GM23338 (cell line): ENCODE data around the gene KXD1.

Source experiments
- CREB1 ChIP-seq: fragments of 250-450 bp; sonication (Bioruptor Pico); IDR thresholded peaks from 2 replicates; pipeline ENCODE4 v1.5.0; 2020; ENCODE audit warnings: low read depth, mild to moderate bottlenecking, moderate library complexity
- EZH2 ChIP-seq: fragments of 200-600 bp; sonication (generic); IDR thresholded peaks from one replicate; pipeline ENCODE4 v1.8.0; 2017; ENCODE audit warnings: antibody characterized with exemption, mild to moderate bottlenecking, low read depth; ENCODE audit not compliant: unreplicated experiment
- EZH2phosphoT487 ChIP-seq: fragments of 200-600 bp; sonication (generic); IDR thresholded peaks from one replicate; pipeline ENCODE4 v1.8.1; 2018; ENCODE audit warnings: antibody characterized with exemption; ENCODE audit not compliant: unreplicated experiment
- JUNB ChIP-seq: IDR thresholded peaks from one replicate; pipeline ENCODE4 v1.6.1; 2016; ENCODE audit warnings: antibody characterized with exemption; ENCODE audit not compliant: unreplicated experiment
- POLR2AphosphoS5 ChIP-seq: IDR thresholded peaks from 2 replicates; pipeline ENCODE4 v1.6.1; 2016; ENCODE audit warnings: antibody characterized with exemption, low read depth
- ZNF114 ChIP-seq: fragments of 250-450 bp; sonication (Bioruptor Pico); IDR thresholded peaks from 2 replicates; pipeline ENCODE4 v1.5.0; 2020; ENCODE audit warnings: mild to moderate bottlenecking, moderate library complexity
- ZNF331 ChIP-seq: fragments of 250-450 bp; sonication (Bioruptor Pico); IDR thresholded peaks from 2 replicates; pipeline ENCODE4 v1.5.0; 2020; ENCODE audit warnings: low read depth, mild to moderate bottlenecking, moderate library complexity
- TF ChIP-seq, protein P1 (sequence below), 2 experiments: fragments of 200-600 bp in 1 of 2; sonication (generic) in 1 of 2; conservative IDR thresholded peaks; 2 replicates each; pipeline versions ENCODE4 v1.5.1 to v1.6.1; 2016 to 2017; ENCODE audit warnings: antibody characterized with exemption in 2 of 2, low read depth in 2 of 2, mild to moderate bottlenecking in 2 of 2, moderate library complexity in 1 of 2
- TF ChIP-seq, protein P2 (sequence below): IDR thresholded peaks from one replicate; pipeline ENCODE4 v1.6.1; 2018; ENCODE audit warnings: antibody characterized with exemption; ENCODE audit not compliant: unreplicated experiment
- TF ChIP-seq, protein P3 (sequence below): IDR thresholded peaks from 2 replicates; pipeline ENCODE4 v1.6.1; 2016; ENCODE audit warnings: antibody characterized with exemption

DNA sequence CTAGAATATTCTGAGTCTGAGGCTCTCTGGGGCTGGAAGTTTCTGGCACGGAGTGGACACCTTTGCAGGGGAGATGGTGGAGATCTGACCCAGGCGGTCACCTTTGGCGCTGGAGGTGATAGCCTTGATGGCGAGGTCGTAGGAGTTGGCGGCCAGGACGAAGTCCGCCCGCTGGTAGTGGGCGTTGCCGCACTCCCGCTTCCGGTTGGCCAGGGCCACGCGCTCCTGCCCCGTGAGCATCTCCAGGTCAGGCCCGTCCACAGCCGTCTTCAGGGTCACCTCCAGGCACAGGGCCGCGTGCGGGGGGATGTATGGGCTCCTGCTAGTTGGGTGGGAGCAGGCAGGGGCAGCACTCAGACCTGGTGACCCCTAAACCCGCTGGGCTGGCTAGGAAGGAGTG lies 19.6 kb upstream of the KXD1 start:
- TF ChIP-seq, protein P1, sequence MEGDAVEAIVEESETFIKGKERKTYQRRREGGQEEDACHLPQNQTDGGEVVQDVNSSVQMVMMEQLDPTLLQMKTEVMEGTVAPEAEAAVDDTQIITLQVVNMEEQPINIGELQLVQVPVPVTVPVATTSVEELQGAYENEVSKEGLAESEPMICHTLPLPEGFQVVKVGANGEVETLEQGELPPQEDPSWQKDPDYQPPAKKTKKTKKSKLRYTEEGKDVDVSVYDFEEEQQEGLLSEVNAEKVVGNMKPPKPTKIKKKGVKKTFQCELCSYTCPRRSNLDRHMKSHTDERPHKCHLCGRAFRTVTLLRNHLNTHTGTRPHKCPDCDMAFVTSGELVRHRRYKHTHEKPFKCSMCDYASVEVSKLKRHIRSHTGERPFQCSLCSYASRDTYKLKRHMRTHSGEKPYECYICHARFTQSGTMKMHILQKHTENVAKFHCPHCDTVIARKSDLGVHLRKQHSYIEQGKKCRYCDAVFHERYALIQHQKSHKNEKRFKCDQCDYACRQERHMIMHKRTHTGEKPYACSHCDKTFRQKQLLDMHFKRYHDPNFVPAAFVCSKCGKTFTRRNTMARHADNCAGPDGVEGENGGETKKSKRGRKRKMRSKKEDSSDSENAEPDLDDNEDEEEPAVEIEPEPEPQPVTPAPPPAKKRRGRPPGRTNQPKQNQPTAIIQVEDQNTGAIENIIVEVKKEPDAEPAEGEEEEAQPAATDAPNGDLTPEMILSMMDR (conservative IDR thresholded peaks at IDR 0.05; ENCODE audit: low read depth in 2 of 2): no peak
- no peak for TF ChIP-seq POLR2AphosphoS5
- no peak for TF ChIP-seq CREB1 (CRISPR knock-in tag)
- TF ChIP-seq, protein P2, sequence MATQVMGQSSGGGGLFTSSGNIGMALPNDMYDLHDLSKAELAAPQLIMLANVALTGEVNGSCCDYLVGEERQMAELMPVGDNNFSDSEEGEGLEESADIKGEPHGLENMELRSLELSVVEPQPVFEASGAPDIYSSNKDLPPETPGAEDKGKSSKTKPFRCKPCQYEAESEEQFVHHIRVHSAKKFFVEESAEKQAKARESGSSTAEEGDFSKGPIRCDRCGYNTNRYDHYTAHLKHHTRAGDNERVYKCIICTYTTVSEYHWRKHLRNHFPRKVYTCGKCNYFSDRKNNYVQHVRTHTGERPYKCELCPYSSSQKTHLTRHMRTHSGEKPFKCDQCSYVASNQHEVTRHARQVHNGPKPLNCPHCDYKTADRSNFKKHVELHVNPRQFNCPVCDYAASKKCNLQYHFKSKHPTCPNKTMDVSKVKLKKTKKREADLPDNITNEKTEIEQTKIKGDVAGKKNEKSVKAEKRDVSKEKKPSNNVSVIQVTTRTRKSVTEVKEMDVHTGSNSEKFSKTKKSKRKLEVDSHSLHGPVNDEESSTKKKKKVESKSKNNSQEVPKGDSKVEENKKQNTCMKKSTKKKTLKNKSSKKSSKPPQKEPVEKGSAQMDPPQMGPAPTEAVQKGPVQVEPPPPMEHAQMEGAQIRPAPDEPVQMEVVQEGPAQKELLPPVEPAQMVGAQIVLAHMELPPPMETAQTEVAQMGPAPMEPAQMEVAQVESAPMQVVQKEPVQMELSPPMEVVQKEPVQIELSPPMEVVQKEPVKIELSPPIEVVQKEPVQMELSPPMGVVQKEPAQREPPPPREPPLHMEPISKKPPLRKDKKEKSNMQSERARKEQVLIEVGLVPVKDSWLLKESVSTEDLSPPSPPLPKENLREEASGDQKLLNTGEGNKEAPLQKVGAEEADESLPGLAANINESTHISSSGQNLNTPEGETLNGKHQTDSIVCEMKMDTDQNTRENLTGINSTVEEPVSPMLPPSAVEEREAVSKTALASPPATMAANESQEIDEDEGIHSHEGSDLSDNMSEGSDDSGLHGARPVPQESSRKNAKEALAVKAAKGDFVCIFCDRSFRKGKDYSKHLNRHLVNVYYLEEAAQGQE: no peak
- TF ChIP-seq EZH2phosphoT487: no peak
- TF ChIP-seq EZH2: no peak
- TF ChIP-seq, protein P3, sequence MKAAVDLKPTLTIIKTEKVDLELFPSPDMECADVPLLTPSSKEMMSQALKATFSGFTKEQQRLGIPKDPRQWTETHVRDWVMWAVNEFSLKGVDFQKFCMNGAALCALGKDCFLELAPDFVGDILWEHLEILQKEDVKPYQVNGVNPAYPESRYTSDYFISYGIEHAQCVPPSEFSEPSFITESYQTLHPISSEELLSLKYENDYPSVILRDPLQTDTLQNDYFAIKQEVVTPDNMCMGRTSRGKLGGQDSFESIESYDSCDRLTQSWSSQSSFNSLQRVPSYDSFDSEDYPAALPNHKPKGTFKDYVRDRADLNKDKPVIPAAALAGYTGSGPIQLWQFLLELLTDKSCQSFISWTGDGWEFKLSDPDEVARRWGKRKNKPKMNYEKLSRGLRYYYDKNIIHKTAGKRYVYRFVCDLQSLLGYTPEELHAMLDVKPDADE: no peak
- TF ChIP-seq JUNB: no peak
- no peak for TF ChIP-seq ZNF331 (CRISPR knock-in tag)
- TF ChIP-seq ZNF114 (CRISPR knock-in tag): no peak
